Bronchial epithelial cell (primary cell): ENCODE data around the gene CIROP. TPM values are rescaled to one million over a fixed set of nuclear protein-coding genes. Genes with fewer than 3 reads are reported as not detected.
A peak's percentile ranks its signal among the peaks of the same experiment; 100 is the strongest.

ENCODE experiments used
- DNase-seq: peaks from one replicate; pipeline ENCODE4 v3.0.0-alpha.2; 2010; ENCODE audit warnings: low read depth
- FAIRE-seq: peaks from 2 replicates; lab custom pipeline; 2011; peaks lifted over from hg19 to GRCh38; lab: Jason Lieb, UNC
- H3K27me3 ChIP-seq: 2 replicates; pipeline ENCODE4 v1.5.1; 2011; ENCODE audit warnings: low read length; ENCODE audit not compliant: control insufficient read depth, insufficient read depth
- H3K36me3 ChIP-seq: 2 replicates; pipeline ENCODE4 v1.5.1; 2011; ENCODE audit warnings: low read length; ENCODE audit not compliant: control insufficient read depth, insufficient read depth
- H3K4me3 ChIP-seq: 2 replicates; pipeline ENCODE4 v1.5.1; 2011; ENCODE audit warnings: mild to moderate bottlenecking, low read depth, low read length, control low read depth
- total RNA-seq: library from RNA; depleted of rRNA; stranded (reverse); fragments of >200 nt; gene quantifications from 2 replicates; pipeline ENCODE4 v1.2.1, GENCODE V29; 2014
- TF ChIP-seq, protein P1 (sequence below): IDR thresholded peaks from 2 replicates; pipeline ENCODE4 v1.5.1; 2011; ENCODE audit warnings: mild to moderate bottlenecking, moderate library complexity, low read length, control low read depth, inconsistent platforms; ENCODE audit not compliant: insufficient read depth, severe bottlenecking

The CIROP gene
- total RNA-seq, 1 donor from 2014 or later = not detected

DNA sequence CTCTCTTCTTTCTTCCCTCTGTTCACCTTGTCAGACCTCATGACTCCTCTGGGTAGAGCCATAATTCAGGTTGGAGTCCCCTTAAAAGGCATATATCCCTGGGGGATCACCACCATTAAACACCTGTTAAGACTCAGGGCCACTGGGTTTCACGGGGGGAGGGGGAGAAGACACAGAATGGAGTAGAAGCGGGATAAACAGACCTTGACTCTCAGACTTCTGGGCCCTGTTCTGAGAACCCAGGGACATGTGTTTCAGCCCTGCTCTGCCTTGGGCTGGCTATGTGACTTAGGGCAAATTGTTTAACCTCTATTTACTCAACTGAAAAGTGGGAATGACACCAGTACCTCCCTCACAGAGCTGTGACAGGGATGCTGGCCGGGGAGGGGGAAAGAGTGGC is 52.1 kb downstream of the CIROP start:
- FAIRE-seq = peak; percentile 47
- Histone ChIP-seq H3K4me3 (no peak overlapping the region), H3K27me3 (no peaks in the 10 kb centered on the region), H3K36me3 (no peaks in the 10 kb centered on the region)
- TF ChIP-seq, protein P1, sequence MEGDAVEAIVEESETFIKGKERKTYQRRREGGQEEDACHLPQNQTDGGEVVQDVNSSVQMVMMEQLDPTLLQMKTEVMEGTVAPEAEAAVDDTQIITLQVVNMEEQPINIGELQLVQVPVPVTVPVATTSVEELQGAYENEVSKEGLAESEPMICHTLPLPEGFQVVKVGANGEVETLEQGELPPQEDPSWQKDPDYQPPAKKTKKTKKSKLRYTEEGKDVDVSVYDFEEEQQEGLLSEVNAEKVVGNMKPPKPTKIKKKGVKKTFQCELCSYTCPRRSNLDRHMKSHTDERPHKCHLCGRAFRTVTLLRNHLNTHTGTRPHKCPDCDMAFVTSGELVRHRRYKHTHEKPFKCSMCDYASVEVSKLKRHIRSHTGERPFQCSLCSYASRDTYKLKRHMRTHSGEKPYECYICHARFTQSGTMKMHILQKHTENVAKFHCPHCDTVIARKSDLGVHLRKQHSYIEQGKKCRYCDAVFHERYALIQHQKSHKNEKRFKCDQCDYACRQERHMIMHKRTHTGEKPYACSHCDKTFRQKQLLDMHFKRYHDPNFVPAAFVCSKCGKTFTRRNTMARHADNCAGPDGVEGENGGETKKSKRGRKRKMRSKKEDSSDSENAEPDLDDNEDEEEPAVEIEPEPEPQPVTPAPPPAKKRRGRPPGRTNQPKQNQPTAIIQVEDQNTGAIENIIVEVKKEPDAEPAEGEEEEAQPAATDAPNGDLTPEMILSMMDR = no peak
- DNase-seq = no peak

DNA sequence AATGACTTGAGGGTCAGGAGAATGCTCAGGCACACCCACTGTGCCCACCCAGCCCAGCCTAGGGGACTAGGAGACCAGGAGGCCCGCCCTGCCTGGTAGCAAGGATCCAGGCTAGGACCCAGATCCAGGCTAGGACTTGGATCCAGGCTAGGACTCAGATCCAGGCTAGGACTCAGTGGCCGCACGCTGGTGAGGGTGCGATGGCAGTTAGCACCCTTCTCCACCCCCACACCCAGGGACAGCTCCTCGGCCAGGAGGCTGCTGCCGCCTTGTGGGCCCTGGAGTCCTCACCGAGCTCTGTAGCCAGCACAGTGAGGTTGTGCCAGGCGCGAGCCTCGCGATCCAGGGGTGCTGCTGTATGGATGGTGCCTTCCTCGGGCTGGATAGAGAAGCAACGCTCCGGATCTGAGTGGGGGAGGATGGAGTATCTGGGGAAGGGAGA is 52.6 kb downstream of the CIROP start:
- TF ChIP-seq, protein P1 = peak; percentile 38
- DNase-seq = no peak
- Histone ChIP-seq H3K36me3 (no peaks in the 10 kb centered on the region), H3K27me3 (no peaks in the 10 kb centered on the region), H3K4me3 (no peak overlapping the region)
- no peak for FAIRE-seq

DNA sequence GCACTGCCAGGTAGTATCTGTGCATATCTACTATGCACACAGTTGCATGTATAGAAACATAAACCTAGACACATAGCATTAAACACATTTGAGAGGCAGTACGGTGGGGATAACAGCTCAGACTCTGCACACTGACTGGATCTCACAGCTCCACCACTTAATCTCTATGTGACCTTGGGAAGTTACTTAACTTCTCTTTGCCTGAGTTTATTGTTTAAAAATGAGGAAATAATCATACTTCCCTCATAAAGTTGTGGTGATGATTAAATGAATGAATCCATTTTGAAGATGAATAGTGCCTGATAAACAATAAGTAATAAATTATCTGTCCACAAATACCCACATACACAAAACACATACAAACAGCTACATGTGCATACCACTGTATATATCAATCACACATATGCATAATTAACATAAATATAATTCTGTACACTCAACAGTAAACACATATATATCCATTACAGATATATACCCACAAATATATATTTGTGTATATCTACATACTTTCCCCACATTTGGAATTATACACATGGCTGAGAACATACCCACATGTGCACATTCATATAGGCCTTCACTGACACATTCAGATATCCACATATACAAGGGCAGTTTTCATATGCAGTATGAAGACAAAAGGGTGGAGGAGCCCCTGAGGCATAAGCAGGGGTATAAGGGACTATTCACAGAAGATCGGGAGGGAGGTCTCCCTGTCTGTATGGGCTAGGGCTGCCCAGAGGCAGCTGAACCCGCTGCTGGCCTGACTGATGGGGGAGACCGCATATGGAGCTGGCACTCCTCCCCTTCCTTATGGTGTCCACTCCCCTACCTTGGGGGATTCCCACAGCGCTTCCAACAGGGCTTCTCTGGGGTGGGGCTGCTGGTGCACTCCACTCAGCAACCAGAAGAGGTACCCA is 53.4 kb downstream of the CIROP start:
- no peak for FAIRE-seq
- Histone ChIP-seq H3K27me3 (no peaks in the 10 kb centered on the region), H3K4me3 (no peak overlapping the region), H3K36me3 (no peaks in the 10 kb centered on the region)
- TF ChIP-seq, protein P1 = no peak
- DNase-seq = no peak

Other genes starting within 250 kb of the CIROP start
- gene LRP10, start 233.2 kb downstream of the CIROP start, total RNA-seq = 34.8 and 63.6 TPM in 2 replicates
- gene REM2, start 221.8 kb downstream of the CIROP start, total RNA-seq = under 0.01 TPM in 1 of 2 replicates, not detected in the other
- gene RBM23, start 185.8 kb downstream of the CIROP start, total RNA-seq = 26.6 and 41.2 TPM in 2 replicates
- gene PRMT5, start 175.6 kb downstream of the CIROP start, total RNA-seq = 79.2 and 91.1 TPM in 2 replicates
- 58.8 and 113 TPM in 2 replicates for gene HAUS4, start 147.9 kb downstream of the CIROP start, total RNA-seq
- 174 and 223 TPM in 2 replicates for gene AJUBA, start 122.4 kb downstream of the CIROP start, total RNA-seq
- gene C14orf93, start 94.8 kb downstream of the CIROP start, total RNA-seq = 6.3 and 7.4 TPM in 2 replicates
- 158 and 220 TPM in 2 replicates for gene PSMB5, start 70.1 kb downstream of the CIROP start, total RNA-seq
- gene PSMB11, start 62.8 kb downstream of the CIROP start, total RNA-seq = not detected in 2 replicates
- gene CDH24, start 47.5 kb downstream of the CIROP start, total RNA-seq = 2.7 and 2.9 TPM in 2 replicates
- gene ACIN1, start 9.9 kb downstream of the CIROP start, total RNA-seq = 45.3 and 45.5 TPM in 2 replicates
- 51.9 and 59.1 TPM in 2 replicates for gene C14orf119, start 9.5 kb downstream of the CIROP start, total RNA-seq
- gene CEBPE, start 14.3 kb upstream of the CIROP start, total RNA-seq = not detected in 2 replicates
- gene SLC7A8, start 78.7 kb upstream of the CIROP start, total RNA-seq = 1.1 and 9.0 TPM in 2 replicates
- not detected in 2 replicates for gene RNF212B, start 132.9 kb upstream of the CIROP start, total RNA-seq
- gene HOMEZ, start 181.1 kb upstream of the CIROP start, total RNA-seq = 5.0 and 6.3 TPM in 2 replicates
- 2.9 and 3.4 TPM in 2 replicates for gene PPP1R3E, start 197.9 kb upstream of the CIROP start, total RNA-seq
- gene BCL2L2, start 201.8 kb upstream of the CIROP start, total RNA-seq = 25.0 and 31.7 TPM in 2 replicates
- 114 and 134 TPM in 2 replicates for gene PABPN1, start 216.5 kb upstream of the CIROP start, total RNA-seq
- 0.79 and 0.90 TPM in 2 replicates for gene SLC22A17, start 247.9 kb upstream of the CIROP start, total RNA-seq